ENCODE data around the gene FKBP10. TPM values are rescaled to one million over a fixed set of nuclear protein-coding genes. Genes with fewer than 3 reads are reported as not detected.

Gene FKBP10
- total RNA-seq, 1 experiment from 2014 or later, result 0.92 TPM

DNA sequence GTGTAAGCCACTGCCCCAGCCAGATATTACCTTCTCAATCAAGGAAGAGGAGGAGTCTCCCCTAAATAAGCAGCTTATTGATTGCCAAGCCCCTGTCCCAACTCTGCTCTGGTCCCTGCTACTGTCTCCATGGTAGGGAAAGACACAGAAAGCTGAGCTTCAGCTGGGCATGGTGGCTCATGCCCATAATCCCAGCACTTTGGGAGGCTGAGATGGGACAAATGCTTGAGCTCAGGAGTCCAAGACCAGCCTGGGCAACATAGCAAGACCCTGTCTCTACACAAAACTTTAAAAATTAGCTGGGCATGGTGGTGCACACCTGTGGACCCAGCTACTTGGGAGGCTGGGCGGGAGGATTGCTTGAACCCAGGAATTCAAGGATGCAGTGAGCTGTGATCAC, 32.9 kb upstream of the FKBP10 start:
- TF ChIP-seq, protein P1, sequence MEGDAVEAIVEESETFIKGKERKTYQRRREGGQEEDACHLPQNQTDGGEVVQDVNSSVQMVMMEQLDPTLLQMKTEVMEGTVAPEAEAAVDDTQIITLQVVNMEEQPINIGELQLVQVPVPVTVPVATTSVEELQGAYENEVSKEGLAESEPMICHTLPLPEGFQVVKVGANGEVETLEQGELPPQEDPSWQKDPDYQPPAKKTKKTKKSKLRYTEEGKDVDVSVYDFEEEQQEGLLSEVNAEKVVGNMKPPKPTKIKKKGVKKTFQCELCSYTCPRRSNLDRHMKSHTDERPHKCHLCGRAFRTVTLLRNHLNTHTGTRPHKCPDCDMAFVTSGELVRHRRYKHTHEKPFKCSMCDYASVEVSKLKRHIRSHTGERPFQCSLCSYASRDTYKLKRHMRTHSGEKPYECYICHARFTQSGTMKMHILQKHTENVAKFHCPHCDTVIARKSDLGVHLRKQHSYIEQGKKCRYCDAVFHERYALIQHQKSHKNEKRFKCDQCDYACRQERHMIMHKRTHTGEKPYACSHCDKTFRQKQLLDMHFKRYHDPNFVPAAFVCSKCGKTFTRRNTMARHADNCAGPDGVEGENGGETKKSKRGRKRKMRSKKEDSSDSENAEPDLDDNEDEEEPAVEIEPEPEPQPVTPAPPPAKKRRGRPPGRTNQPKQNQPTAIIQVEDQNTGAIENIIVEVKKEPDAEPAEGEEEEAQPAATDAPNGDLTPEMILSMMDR (IDR thresholded peaks at IDR 0.05; ENCODE audit: unreplicated experiment), result no peak
- Mint-ChIP-seq H3K9me3 (ENCODE audit: low read depth, unreplicated experiment) (no peaks in the 10 kb centered on the region), H3K4me3 (ENCODE audit: low read depth, unreplicated experiment) (no peak overlapping the region), H3K4me1 (ENCODE audit: low read depth, unreplicated experiment) (peaks cover 71% of the 10 kb centered on the region), H3K36me3 (ENCODE audit: insufficient read depth, unreplicated experiment) (peaks cover 99% of the 10 kb centered on the region), H3K27ac (ENCODE audit: unreplicated experiment) (no peak overlapping the region), H3K27me3 (ENCODE audit: unreplicated experiment) (no peaks in the 10 kb centered on the region)
- CTCF ChIA-PET, result interaction anchor here (1.8 to 3.5 kb wide), 3 partner anchors 9 to 92 kb away, joined by 4 to 15 read pairs (median 5); partner anchors contain the start of gene EIF1
- no peak for DNase-seq
- no TSS peak for BruUV-seq (replicated peaks)
- intact Hi-C loops (cut with micrococcal nuclease; ENCODE audit: unreplicated experiment), result no loop called here

GRCh38 chr17:41781404-41782110, 31.2 kb upstream of the FKBP10 start:
- no TSS peak for BruUV-seq (replicated peaks)

DNA sequence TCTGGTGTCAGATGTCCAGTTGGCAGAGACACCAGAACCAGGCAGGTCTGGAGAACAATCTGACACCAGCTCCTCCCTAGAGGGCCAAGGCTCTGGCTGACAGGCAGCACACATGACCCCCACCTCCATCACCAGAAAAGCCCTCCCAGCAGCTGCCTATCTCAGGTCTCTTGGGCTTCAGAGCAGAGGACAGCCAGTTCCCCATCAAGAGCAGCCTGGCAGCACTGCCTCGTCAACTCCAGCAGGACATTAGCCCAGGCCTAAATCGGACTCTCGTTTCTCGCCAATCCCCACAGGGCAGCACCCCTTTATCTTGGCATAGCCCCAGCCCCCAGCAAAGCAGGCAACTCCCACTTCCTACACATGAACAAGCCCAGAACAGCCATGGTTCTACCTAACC, 30.7 kb upstream of the FKBP10 start:
- peaks cover 56% of the 10 kb centered on the region for H3K4me1 Mint-ChIP-seq (ENCODE audit: low read depth, unreplicated experiment)
- CTCF ChIA-PET, result interaction anchor here (0.6 to 1.3 kb wide), 3 partner anchors 13 to 44 kb away, joined by 3 to 4 read pairs (median 3); no protein-coding TSS in a partner anchor
- DNase-seq, result no peak
- H3K27me3 Mint-ChIP-seq (ENCODE audit: unreplicated experiment), result no peaks in the 10 kb centered on the region
- no peaks in the 10 kb centered on the region for H3K9me3 Mint-ChIP-seq (ENCODE audit: low read depth, unreplicated experiment)
- peaks cover 99% of the 10 kb centered on the region for H3K36me3 Mint-ChIP-seq (ENCODE audit: insufficient read depth, unreplicated experiment)
- no TSS peak for BruUV-seq (replicated peaks)
- TF ChIP-seq, protein P1 (IDR thresholded peaks at IDR 0.05; ENCODE audit: unreplicated experiment), result no peak
- peak overlapping the region; percentile 93 for H3K27ac Mint-ChIP-seq (ENCODE audit: unreplicated experiment)
- intact Hi-C loops (cut with micrococcal nuclease; ENCODE audit: unreplicated experiment), result no loop called here
- peak overlapping the region; percentile 95 for H3K4me3 Mint-ChIP-seq (ENCODE audit: low read depth, unreplicated experiment)

More at GRCh38 chr17:41781404-41782110, 31.2 kb upstream of the FKBP10 start:
- Mint-ChIP-seq H3K36me3 (ENCODE audit: insufficient read depth, unreplicated experiment) (peaks cover 99% of the 10 kb centered on the region), H3K4me1 (ENCODE audit: low read depth, unreplicated experiment) (peaks cover 55% of the 10 kb centered on the region), H3K27ac (ENCODE audit: unreplicated experiment) (peak overlapping the region; percentile 93), H3K9me3 (ENCODE audit: low read depth, unreplicated experiment) (no peaks in the 10 kb centered on the region), H3K27me3 (ENCODE audit: unreplicated experiment) (no peaks in the 10 kb centered on the region), H3K4me3 (ENCODE audit: low read depth, unreplicated experiment) (peak overlapping the region; percentile 95)
- CTCF ChIA-PET, result interaction anchor here (0.6 to 3.5 kb wide), 5 partner anchors 20 to 1307 kb away, joined by 3 to 15 read pairs (median 3); no protein-coding TSS in a partner anchor
- DNase-seq, result no peak
- intact Hi-C loops (cut with micrococcal nuclease; ENCODE audit: unreplicated experiment), result no loop called here
- TF ChIP-seq, protein P1 (IDR thresholded peaks at IDR 0.05; ENCODE audit: unreplicated experiment), result no peak

DNA sequence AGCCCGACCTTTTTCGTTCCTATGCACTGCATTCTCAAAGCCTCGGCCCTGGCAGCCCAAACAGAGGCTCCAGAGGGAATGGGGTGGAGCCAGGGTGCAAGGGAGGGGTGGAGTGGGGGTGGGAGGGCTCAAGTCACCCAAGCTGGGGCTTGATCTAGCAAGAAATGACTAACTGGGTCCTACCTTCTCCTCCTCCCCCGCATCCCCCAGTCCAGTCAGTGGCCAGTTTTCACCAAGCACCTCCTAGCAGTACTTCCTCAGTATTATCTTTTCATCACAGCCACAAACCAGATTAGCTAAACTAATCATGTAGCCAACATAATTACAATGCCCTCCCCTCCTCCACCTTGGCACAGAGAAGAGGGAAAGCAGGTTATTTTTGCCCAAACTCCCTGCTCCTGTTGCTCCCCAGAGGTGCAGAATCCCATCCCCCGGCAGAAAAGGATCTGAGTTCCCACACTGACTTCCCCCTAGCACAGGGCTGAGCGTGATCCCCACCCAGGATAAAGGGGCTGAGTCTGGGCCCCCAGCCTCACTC, 28.5 kb upstream of the FKBP10 start:
- TF ChIP-seq, protein P1 (IDR thresholded peaks at IDR 0.05; ENCODE audit: unreplicated experiment), result no peak
- H3K9me3 Mint-ChIP-seq (ENCODE audit: low read depth, unreplicated experiment), result no peaks in the 10 kb centered on the region
- no peaks in the 10 kb centered on the region for H3K27me3 Mint-ChIP-seq (ENCODE audit: unreplicated experiment)
- no TSS peak for BruUV-seq (replicated peaks)
- H3K27ac Mint-ChIP-seq (ENCODE audit: unreplicated experiment), result peak overlapping the region; percentile 93
- intact Hi-C loops (cut with micrococcal nuclease; ENCODE audit: unreplicated experiment), result loop anchor here (1.0 kb wide), 1 partner anchor 9 kb away; no protein-coding TSS in a partner anchor
- H3K4me1 Mint-ChIP-seq (ENCODE audit: low read depth, unreplicated experiment), result peaks cover 54% of the 10 kb centered on the region
- H3K4me3 Mint-ChIP-seq (ENCODE audit: low read depth, unreplicated experiment), result peak overlapping the region; percentile 95
- H3K36me3 Mint-ChIP-seq (ENCODE audit: insufficient read depth, unreplicated experiment), result peaks cover 91% of the 10 kb centered on the region
- DNase-seq, result peak; percentile 90
- CTCF ChIA-PET, result interaction anchor here (0.6 to 3.7 kb wide), 7 partner anchors 9 to 1779 kb away, joined by 3 to 141 read pairs (median 7); partner anchors contain the start of gene P3H4
